ENCODE measurements around the gene ACSL6.

ACSL6 gene

DNA sequence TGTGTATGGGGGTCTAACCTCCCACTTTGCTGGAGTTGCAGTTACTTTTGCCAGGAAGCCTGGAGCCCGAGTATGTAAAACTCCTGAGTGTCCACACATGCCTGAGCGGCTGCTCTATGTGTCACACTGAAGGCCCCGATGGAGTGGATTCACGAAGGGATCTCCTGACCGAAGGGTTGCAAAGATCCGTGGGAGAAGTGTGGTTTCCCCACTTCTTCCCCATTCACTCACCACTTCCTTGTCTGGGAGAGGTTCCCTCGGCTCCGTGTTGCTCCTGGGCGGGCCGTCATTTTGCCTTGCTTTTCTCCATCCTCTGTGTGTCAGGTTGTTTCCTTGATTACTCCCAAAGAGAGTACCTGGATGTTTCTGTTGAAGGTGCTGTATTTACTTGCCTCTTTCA lies 32.7 kb upstream of the ACSL6 start:
- H3K4me2 ChIP-seq (ENCODE audit: low read length), result no peak overlapping the region
- no peaks in the 10 kb centered on the region for H3K79me2 ChIP-seq (ENCODE audit: control insufficient read depth, low read length)
- no peaks in the 10 kb centered on the region for H3K9me3 ChIP-seq (ENCODE audit: control insufficient read depth, insufficient read depth, low read length)
- no peaks in the 10 kb centered on the region for H3F3A ChIP-seq (ENCODE audit: control insufficient read depth, insufficient read depth)
- TF ChIP-seq, protein P1, sequence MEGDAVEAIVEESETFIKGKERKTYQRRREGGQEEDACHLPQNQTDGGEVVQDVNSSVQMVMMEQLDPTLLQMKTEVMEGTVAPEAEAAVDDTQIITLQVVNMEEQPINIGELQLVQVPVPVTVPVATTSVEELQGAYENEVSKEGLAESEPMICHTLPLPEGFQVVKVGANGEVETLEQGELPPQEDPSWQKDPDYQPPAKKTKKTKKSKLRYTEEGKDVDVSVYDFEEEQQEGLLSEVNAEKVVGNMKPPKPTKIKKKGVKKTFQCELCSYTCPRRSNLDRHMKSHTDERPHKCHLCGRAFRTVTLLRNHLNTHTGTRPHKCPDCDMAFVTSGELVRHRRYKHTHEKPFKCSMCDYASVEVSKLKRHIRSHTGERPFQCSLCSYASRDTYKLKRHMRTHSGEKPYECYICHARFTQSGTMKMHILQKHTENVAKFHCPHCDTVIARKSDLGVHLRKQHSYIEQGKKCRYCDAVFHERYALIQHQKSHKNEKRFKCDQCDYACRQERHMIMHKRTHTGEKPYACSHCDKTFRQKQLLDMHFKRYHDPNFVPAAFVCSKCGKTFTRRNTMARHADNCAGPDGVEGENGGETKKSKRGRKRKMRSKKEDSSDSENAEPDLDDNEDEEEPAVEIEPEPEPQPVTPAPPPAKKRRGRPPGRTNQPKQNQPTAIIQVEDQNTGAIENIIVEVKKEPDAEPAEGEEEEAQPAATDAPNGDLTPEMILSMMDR (IDR thresholded peaks at IDR 0.05; ENCODE audit: low read depth, low read length, poor library complexity, severe bottlenecking), result no peak
- TF ChIP-seq EZH2phosphoT487 (IDR thresholded peaks at IDR 0.05; ENCODE audit: borderline replicate concordance, low read length), result no peak
- H3K36me3 ChIP-seq (ENCODE audit: control insufficient read depth, low read length), result no peaks in the 10 kb centered on the region
- H3K27ac ChIP-seq (ENCODE audit: low read depth, low read length), result no peak overlapping the region
- peaks cover 9% of the 10 kb centered on the region; the same call in 1 of the 2 replicates for H3K27me3 ChIP-seq (ENCODE audit: control insufficient read depth, low read length)
- H3K4me1 ChIP-seq (ENCODE audit: control insufficient read depth, low read length), result no peaks in the 10 kb centered on the region
- H3K4me3 ChIP-seq (ENCODE audit: low read length), result no peak overlapping the region
- H4K20me1 ChIP-seq (ENCODE audit: control insufficient read depth, insufficient read depth, low read depth, low read length), result no peaks in the 10 kb centered on the region
- H3K9me2 ChIP-seq (replicated peaks; ENCODE audit: control insufficient read depth, low read length), result no peaks in the 10 kb centered on the region

DNA sequence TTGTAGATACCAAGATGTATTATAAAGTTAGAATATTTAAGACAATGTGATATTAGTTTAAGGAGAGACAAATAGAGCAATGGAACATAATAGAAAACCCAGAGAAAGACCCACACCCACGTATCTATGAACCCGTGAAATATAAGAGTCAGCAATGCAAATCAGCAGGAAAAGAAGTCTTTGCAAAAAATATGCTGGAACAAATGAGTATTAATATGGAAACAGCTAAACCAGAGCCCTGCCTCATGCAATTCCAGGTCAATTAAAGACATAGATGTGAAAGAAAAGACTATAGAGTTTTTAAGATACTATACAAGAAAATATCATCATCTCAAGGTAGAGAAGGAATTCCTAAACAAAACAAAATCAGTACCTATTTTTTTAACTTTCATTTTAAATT lies 25.9 kb upstream of the ACSL6 start:
- Histone ChIP-seq H3K36me3 (ENCODE audit: control insufficient read depth, low read length) (no peaks in the 10 kb centered on the region), H4K20me1 (ENCODE audit: control insufficient read depth, insufficient read depth, low read depth, low read length) (no peaks in the 10 kb centered on the region), H3F3A (ENCODE audit: control insufficient read depth, insufficient read depth) (no peaks in the 10 kb centered on the region), H3K4me3 (ENCODE audit: low read length) (no peak overlapping the region), H3K27me3 (ENCODE audit: control insufficient read depth, low read length) (peaks cover 17% of the 10 kb centered on the region), H3K4me2 (ENCODE audit: low read length) (no peak overlapping the region), H3K4me1 (ENCODE audit: control insufficient read depth, low read length) (no peaks in the 10 kb centered on the region), H3K9me3 (ENCODE audit: control insufficient read depth, insufficient read depth, low read length) (no peaks in the 10 kb centered on the region), H3K9me2 (replicated peaks; ENCODE audit: control insufficient read depth, low read length) (no peaks in the 10 kb centered on the region), H3K27ac (ENCODE audit: low read depth, low read length) (no peak overlapping the region), H3K79me2 (ENCODE audit: control insufficient read depth, low read length) (no peaks in the 10 kb centered on the region)
- TF ChIP-seq, protein P1 (IDR thresholded peaks at IDR 0.05; ENCODE audit: low read depth, low read length, poor library complexity, severe bottlenecking), result no peak
- no peak for TF ChIP-seq EZH2phosphoT487 (IDR thresholded peaks at IDR 0.05; ENCODE audit: borderline replicate concordance, low read length)

DNA sequence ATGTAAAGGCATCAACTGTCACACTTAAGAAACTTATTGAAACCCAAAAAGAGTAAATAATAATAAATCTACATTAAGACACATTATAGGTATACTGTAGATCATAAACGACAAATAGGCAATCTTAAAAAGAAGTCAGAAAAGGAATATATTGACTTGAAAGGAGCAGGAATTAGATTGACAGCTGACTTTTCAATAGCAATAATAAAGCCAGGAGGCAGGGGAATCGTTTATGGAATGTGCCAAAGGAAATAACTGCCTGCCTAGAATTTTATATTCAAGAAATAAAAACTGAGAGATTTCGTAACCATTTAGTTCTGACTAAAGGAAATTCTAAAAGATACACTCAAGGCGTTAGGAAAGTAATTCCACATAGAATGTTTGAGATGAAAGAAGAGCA lies 21.7 kb upstream of the ACSL6 start:
- no peaks in the 10 kb centered on the region for H3K79me2 ChIP-seq (ENCODE audit: control insufficient read depth, low read length)
- no peaks in the 10 kb centered on the region for H3F3A ChIP-seq (ENCODE audit: control insufficient read depth, insufficient read depth)
- H4K20me1 ChIP-seq (ENCODE audit: control insufficient read depth, insufficient read depth, low read depth, low read length), result no peaks in the 10 kb centered on the region
- H3K4me3 ChIP-seq (ENCODE audit: low read length), result no peak overlapping the region
- no peak overlapping the region for H3K4me2 ChIP-seq (ENCODE audit: low read length)
- no peak overlapping the region for H3K27ac ChIP-seq (ENCODE audit: low read depth, low read length)
- no peaks in the 10 kb centered on the region for H3K9me2 ChIP-seq (replicated peaks; ENCODE audit: control insufficient read depth, low read length)
- H3K4me1 ChIP-seq (ENCODE audit: control insufficient read depth, low read length), result no peaks in the 10 kb centered on the region
- peaks cover 28% of the 10 kb centered on the region for H3K27me3 ChIP-seq (ENCODE audit: control insufficient read depth, low read length)
- no peaks in the 10 kb centered on the region for H3K36me3 ChIP-seq (ENCODE audit: control insufficient read depth, low read length)
- H3K9me3 ChIP-seq (ENCODE audit: control insufficient read depth, insufficient read depth, low read length), result no peaks in the 10 kb centered on the region
- TF ChIP-seq, protein P1 (IDR thresholded peaks at IDR 0.05; ENCODE audit: low read depth, low read length, poor library complexity, severe bottlenecking), result no peak
- no peak for TF ChIP-seq EZH2phosphoT487 (IDR thresholded peaks at IDR 0.05; ENCODE audit: borderline replicate concordance, low read length)

DNA sequence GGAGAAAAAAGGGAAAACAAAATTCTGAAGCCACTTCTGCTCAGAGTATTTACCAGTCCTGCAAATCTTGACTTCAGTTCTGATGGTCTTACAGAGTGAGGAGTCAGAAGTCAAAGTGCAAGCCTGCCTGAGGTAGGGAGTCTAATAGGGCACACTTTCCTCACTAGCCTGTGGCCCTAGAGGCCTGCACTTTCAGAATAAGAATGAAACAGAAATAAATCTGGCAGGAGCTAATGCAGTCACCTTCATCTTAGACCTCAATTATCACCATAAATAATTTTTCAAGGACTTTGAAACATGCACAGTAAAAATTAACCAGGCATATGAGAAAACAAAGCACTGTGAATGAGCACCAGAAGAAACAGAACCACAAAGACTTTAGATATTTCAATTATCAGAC lies 20.7 kb upstream of the ACSL6 start:
- Histone ChIP-seq H3K4me3 (ENCODE audit: low read length) (no peak overlapping the region), H3F3A (ENCODE audit: control insufficient read depth, insufficient read depth) (no peaks in the 10 kb centered on the region), H3K36me3 (ENCODE audit: control insufficient read depth, low read length) (no peaks in the 10 kb centered on the region), H3K4me1 (ENCODE audit: control insufficient read depth, low read length) (no peaks in the 10 kb centered on the region), H4K20me1 (ENCODE audit: control insufficient read depth, insufficient read depth, low read depth, low read length) (no peaks in the 10 kb centered on the region), H3K27me3 (ENCODE audit: control insufficient read depth, low read length) (peaks cover 25% of the 10 kb centered on the region), H3K9me3 (ENCODE audit: control insufficient read depth, insufficient read depth, low read length) (no peaks in the 10 kb centered on the region), H3K4me2 (ENCODE audit: low read length) (no peak overlapping the region), H3K27ac (ENCODE audit: low read depth, low read length) (no peak overlapping the region), H3K9me2 (replicated peaks; ENCODE audit: control insufficient read depth, low read length) (no peaks in the 10 kb centered on the region), H3K79me2 (ENCODE audit: control insufficient read depth, low read length) (no peaks in the 10 kb centered on the region)
- no peak for TF ChIP-seq EZH2phosphoT487 (IDR thresholded peaks at IDR 0.05; ENCODE audit: borderline replicate concordance, low read length)
- TF ChIP-seq, protein P1 (IDR thresholded peaks at IDR 0.05; ENCODE audit: low read depth, low read length, poor library complexity, severe bottlenecking), result no peak
